ENCODE data around the gene BRSK2. TPM values are rescaled to one million over a fixed set of nuclear protein-coding genes. Genes with fewer than 3 reads are reported as not detected.

The BRSK2 gene
- total RNA-seq, 1 donor from 2014 or later: 7.1 TPM

DNA sequence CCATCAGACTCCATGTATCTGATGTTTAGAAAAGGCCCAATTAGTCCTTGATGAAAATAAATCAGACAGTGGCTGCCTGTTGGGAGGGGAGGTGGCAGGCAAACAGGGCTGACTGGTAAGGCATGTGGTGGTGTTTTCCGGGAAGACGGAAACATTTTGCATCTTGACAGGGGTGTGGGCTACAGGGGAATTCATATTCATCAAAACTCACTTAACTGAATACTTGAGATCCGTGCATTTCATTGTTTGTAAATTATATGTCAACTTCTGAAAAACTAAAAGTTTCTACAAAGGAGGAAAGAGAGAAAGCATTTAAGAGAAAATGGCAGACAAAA lies 107.0 kb downstream of the BRSK2 start:
- H3K27ac Mint-ChIP-seq (ENCODE audit: unreplicated experiment): no peak overlapping the region

DNA sequence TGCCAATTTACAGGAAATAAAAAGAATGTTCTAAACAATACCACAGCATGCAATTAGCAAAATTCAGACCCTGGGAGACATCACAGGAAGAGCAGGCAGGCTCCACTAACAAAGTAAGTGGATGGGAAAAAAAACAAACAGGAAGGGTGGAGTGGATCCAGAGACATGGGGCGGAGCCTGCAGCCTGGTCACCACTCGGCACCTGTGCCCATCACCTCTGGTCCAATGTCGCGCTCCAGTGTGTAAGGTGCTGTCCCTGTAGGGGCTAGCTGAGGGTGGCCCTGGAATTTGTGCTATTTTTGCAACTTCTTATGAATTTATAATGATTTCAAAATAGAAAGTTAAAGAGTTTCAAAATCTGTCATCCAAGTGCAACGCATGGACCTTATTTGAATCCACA lies 107.9 kb downstream of the BRSK2 start:
- Histone ChIP-seq H3K9ac (ENCODE audit: low read length) (no peak overlapping the region), H3K4me2 (ENCODE audit: low read length) (no peak overlapping the region), H4K20me1 (ENCODE audit: insufficient read depth, low read length) (peaks cover 94% of the 10 kb centered on the region), H3K4me3 (ENCODE audit: insufficient read depth, low read depth, low read length) (no peak overlapping the region), H3K9me3 (ENCODE audit: insufficient read depth, low read depth, low read length) (no peaks in the 10 kb centered on the region), H2AFZ (ENCODE audit: low read depth, low read length) (no peak overlapping the region), H3K79me2 (ENCODE audit: insufficient read depth, low read length) (peaks cover 79% of the 10 kb centered on the region), H3K4me1 (ENCODE audit: insufficient read depth, low read length) (no peaks in the 10 kb centered on the region), H3K27ac (ENCODE audit: low read depth, low read length) (no peak overlapping the region), H3K27me3 (ENCODE audit: insufficient read depth, low read length) (no peaks in the 10 kb centered on the region), H3K36me3 (ENCODE audit: insufficient read depth, low read length) (no peaks in the 10 kb centered on the region)
- Mint-ChIP-seq H3K36me3 (ENCODE audit: low read depth, unreplicated experiment) (peaks cover 14% of the 10 kb centered on the region), H3K4me1 (ENCODE audit: low read depth, unreplicated experiment) (peaks cover 2% of the 10 kb centered on the region), H3K27ac (ENCODE audit: unreplicated experiment) (no peak overlapping the region), H3K9me3 (ENCODE audit: unreplicated experiment) (no peaks in the 10 kb centered on the region), H3K27me3 (ENCODE audit: low read depth, unreplicated experiment) (no peaks in the 10 kb centered on the region), H3K4me3 (ENCODE audit: unreplicated experiment) (no peak overlapping the region)
- DNase-seq (ENCODE audit: low read depth) (no peak), FAIRE-seq (no peak)
- TF ChIP-seq, protein P1, sequence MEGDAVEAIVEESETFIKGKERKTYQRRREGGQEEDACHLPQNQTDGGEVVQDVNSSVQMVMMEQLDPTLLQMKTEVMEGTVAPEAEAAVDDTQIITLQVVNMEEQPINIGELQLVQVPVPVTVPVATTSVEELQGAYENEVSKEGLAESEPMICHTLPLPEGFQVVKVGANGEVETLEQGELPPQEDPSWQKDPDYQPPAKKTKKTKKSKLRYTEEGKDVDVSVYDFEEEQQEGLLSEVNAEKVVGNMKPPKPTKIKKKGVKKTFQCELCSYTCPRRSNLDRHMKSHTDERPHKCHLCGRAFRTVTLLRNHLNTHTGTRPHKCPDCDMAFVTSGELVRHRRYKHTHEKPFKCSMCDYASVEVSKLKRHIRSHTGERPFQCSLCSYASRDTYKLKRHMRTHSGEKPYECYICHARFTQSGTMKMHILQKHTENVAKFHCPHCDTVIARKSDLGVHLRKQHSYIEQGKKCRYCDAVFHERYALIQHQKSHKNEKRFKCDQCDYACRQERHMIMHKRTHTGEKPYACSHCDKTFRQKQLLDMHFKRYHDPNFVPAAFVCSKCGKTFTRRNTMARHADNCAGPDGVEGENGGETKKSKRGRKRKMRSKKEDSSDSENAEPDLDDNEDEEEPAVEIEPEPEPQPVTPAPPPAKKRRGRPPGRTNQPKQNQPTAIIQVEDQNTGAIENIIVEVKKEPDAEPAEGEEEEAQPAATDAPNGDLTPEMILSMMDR (IDR thresholded peaks at IDR 0.05; ENCODE audit: insufficient read depth, low read depth, low read length): no peak
- no peak for TF ChIP-seq EZH2 (IDR thresholded peaks at IDR 0.05; ENCODE audit: insufficient read depth, low read length)

More for the DNA sequence above, 107.0 kb downstream of the BRSK2 start:
- no peak for TF ChIP-seq EZH2 (IDR thresholded peaks at IDR 0.05; ENCODE audit: insufficient read depth, low read length)
- TF ChIP-seq, protein P1 (IDR thresholded peaks at IDR 0.05; ENCODE audit: insufficient read depth, low read depth, low read length): no peak
- peaks cover 2% of the 10 kb centered on the region for H3K4me1 Mint-ChIP-seq (ENCODE audit: low read depth, unreplicated experiment)
- no peaks in the 10 kb centered on the region for H3K27me3 ChIP-seq (ENCODE audit: insufficient read depth, low read length)
- no peak overlapping the region for H2AFZ ChIP-seq (ENCODE audit: low read depth, low read length)
- no peaks in the 10 kb centered on the region for H3K9me3 Mint-ChIP-seq (ENCODE audit: unreplicated experiment)
- H3K4me2 ChIP-seq (ENCODE audit: low read length): no peak overlapping the region
- H4K20me1 ChIP-seq (ENCODE audit: insufficient read depth, low read length): peaks cover 94% of the 10 kb centered on the region
- H3K36me3 Mint-ChIP-seq (ENCODE audit: low read depth, unreplicated experiment): peaks cover 13% of the 10 kb centered on the region
- no peak for DNase-seq (ENCODE audit: low read depth)
- no peaks in the 10 kb centered on the region for H3K36me3 ChIP-seq (ENCODE audit: insufficient read depth, low read length)
- no peak overlapping the region for H3K9ac ChIP-seq (ENCODE audit: low read length)
- no peaks in the 10 kb centered on the region for H3K27me3 Mint-ChIP-seq (ENCODE audit: low read depth, unreplicated experiment)
- no peak overlapping the region for H3K4me3 Mint-ChIP-seq (ENCODE audit: unreplicated experiment)
- FAIRE-seq: no peak
- H3K27ac ChIP-seq (ENCODE audit: low read depth, low read length): no peak overlapping the region
- peaks cover 77% of the 10 kb centered on the region for H3K79me2 ChIP-seq (ENCODE audit: insufficient read depth, low read length)
- H3K4me1 ChIP-seq (ENCODE audit: insufficient read depth, low read length): no peaks in the 10 kb centered on the region
- H3K9me3 ChIP-seq (ENCODE audit: insufficient read depth, low read depth, low read length): no peaks in the 10 kb centered on the region
- no peak overlapping the region for H3K4me3 ChIP-seq (ENCODE audit: insufficient read depth, low read depth, low read length)

DNA sequence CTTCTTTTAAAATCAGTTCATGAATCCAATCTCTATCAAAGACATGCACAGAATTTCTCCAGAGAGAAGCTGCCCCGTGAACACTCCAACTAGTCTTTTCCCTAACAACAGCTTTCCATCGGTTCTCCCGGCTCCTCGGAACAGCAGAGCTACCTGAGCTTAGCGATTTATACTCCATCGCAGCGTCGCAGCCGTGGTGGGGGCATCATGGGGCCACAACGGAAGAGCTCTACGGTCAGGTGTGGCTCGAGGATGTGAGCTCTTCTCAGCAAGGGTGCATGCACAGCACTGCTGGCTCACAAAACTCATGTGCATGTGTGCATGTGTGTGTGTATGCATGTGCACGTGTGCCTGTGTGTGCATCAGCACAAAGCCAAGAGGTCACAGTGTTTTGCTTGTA lies 108.5 kb downstream of the BRSK2 start:
- H3K4me1 ChIP-seq (ENCODE audit: insufficient read depth, low read length): no peaks in the 10 kb centered on the region
- H3K27me3 ChIP-seq (ENCODE audit: insufficient read depth, low read length): no peaks in the 10 kb centered on the region
- no peak overlapping the region for H3K9ac ChIP-seq (ENCODE audit: low read length)
- no peaks in the 10 kb centered on the region for H3K27me3 Mint-ChIP-seq (ENCODE audit: low read depth, unreplicated experiment)
- peaks cover 14% of the 10 kb centered on the region for H3K36me3 Mint-ChIP-seq (ENCODE audit: low read depth, unreplicated experiment)
- no peaks in the 10 kb centered on the region for H3K9me3 Mint-ChIP-seq (ENCODE audit: unreplicated experiment)
- no peaks in the 10 kb centered on the region for H3K9me3 ChIP-seq (ENCODE audit: insufficient read depth, low read depth, low read length)
- H3K4me2 ChIP-seq (ENCODE audit: low read length): no peak overlapping the region
- H3K27ac Mint-ChIP-seq (ENCODE audit: unreplicated experiment): no peak overlapping the region
- H3K4me3 Mint-ChIP-seq (ENCODE audit: unreplicated experiment): no peak overlapping the region
- TF ChIP-seq, protein P1 (IDR thresholded peaks at IDR 0.05; ENCODE audit: insufficient read depth, low read depth, low read length): no peak
- TF ChIP-seq EZH2 (IDR thresholded peaks at IDR 0.05; ENCODE audit: insufficient read depth, low read length): no peak
- peaks cover 79% of the 10 kb centered on the region for H3K79me2 ChIP-seq (ENCODE audit: insufficient read depth, low read length)
- H4K20me1 ChIP-seq (ENCODE audit: insufficient read depth, low read length): peaks cover 94% of the 10 kb centered on the region
- H3K27ac ChIP-seq (ENCODE audit: low read depth, low read length): no peak overlapping the region
- H3K4me3 ChIP-seq (ENCODE audit: insufficient read depth, low read depth, low read length): no peak overlapping the region
- no peak for FAIRE-seq
- no peak for DNase-seq (ENCODE audit: low read depth)
- no peaks in the 10 kb centered on the region for H3K36me3 ChIP-seq (ENCODE audit: insufficient read depth, low read length)
- H3K4me1 Mint-ChIP-seq (ENCODE audit: low read depth, unreplicated experiment): peaks cover 2% of the 10 kb centered on the region
- no peak overlapping the region for H2AFZ ChIP-seq (ENCODE audit: low read depth, low read length)
